H9 (cell line): ENCODE results near the gene CTNS. TPM values are rescaled to one million over a fixed set of nuclear protein-coding genes. Genes with fewer than 3 reads are reported as not detected.

ENCODE experiments used
- DNase-seq: peaks from one replicate; pipeline ENCODE4 v3.0.0-alpha.2; 2017
- H2AFZ ChIP-seq: one replicate; pipeline ENCODE4 v1.6.1; 2013; ENCODE audit warnings: mild to moderate bottlenecking, low read length, control low read depth, moderate library complexity
- H2AK5ac ChIP-seq: 2 replicates; pipeline ENCODE4 v1.6.1; 2013; ENCODE audit warnings: low read length, control low read depth, mixed read lengths; ENCODE audit not compliant: insufficient read length
- H2BK120ac ChIP-seq: one replicate; pipeline ENCODE4 v1.6.1; 2013; ENCODE audit warnings: low read depth, mild to moderate bottlenecking, low read length, control low read depth, inconsistent platforms; ENCODE audit not compliant: poor library complexity, severe bottlenecking
- H2BK12ac ChIP-seq: 2 replicates; pipeline ENCODE4 v1.6.1; 2013; ENCODE audit warnings: low read length, control low read depth, mixed read lengths, low read depth; ENCODE audit not compliant: insufficient read length
- H2BK15ac ChIP-seq: 2 replicates; pipeline ENCODE4 v1.6.1; 2013; ENCODE audit warnings: low read depth, low read length, control low read depth
- H2BK20ac ChIP-seq: one replicate; pipeline ENCODE4 v1.6.1; 2013; ENCODE audit warnings: low read depth, mild to moderate bottlenecking, low read length, control low read depth, inconsistent platforms; ENCODE audit not compliant: poor library complexity, severe bottlenecking
- H2BK5ac ChIP-seq: 2 replicates; pipeline ENCODE4 v1.6.1; 2013; ENCODE audit warnings: low read length, control low read depth, mixed read lengths; ENCODE audit not compliant: insufficient read length
- H3K14ac ChIP-seq: 2 replicates; pipeline ENCODE4 v1.6.1; 2013; ENCODE audit warnings: low read length, control low read depth; ENCODE audit not compliant: insufficient read depth
- H3K18ac ChIP-seq: 2 replicates; pipeline ENCODE4 v1.6.1; 2013; ENCODE audit warnings: low read depth, mild to moderate bottlenecking, mixed read lengths, low read length, control low read depth; ENCODE audit not compliant: insufficient read length
- H3K23ac ChIP-seq: 2 replicates; pipeline ENCODE4 v1.6.1; 2013; ENCODE audit warnings: low read length, control low read depth, mixed read lengths, low read depth; ENCODE audit not compliant: insufficient read length
- H3K23me2 ChIP-seq: 2 replicates; pipeline ENCODE4 v1.6.1; 2013; ENCODE audit warnings: low read depth, mild to moderate bottlenecking, mixed read lengths, low read length, control low read depth; ENCODE audit not compliant: insufficient read length, poor library complexity, severe bottlenecking
- H3K27ac ChIP-seq: 2 replicates; pipeline ENCODE4 v1.5.1; 2013; ENCODE audit warnings: low read length, control low read depth, mixed read lengths, low read depth; ENCODE audit not compliant: insufficient read length
- H3K27me3 ChIP-seq: 2 replicates; pipeline ENCODE4 v1.6.1; 2013; ENCODE audit warnings: low read length, control low read depth, inconsistent platforms; ENCODE audit not compliant: insufficient read depth
- H3K4ac ChIP-seq: 2 replicates; pipeline ENCODE4 v1.6.1; 2013; ENCODE audit warnings: low read depth, mild to moderate bottlenecking, control low read depth, inconsistent platforms, low read length, moderate library complexity
- H3K4me1 ChIP-seq: 2 replicates; pipeline ENCODE4 v1.6.1; 2013; ENCODE audit warnings: low read length, control low read depth, inconsistent platforms; ENCODE audit not compliant: insufficient read depth
- H3K4me2 ChIP-seq: 2 replicates; pipeline ENCODE4 v1.6.1; 2013; ENCODE audit warnings: low read length, control low read depth, mixed read lengths; ENCODE audit not compliant: insufficient read length, insufficient read depth
- H3K56ac ChIP-seq: 2 replicates; pipeline ENCODE4 v1.6.1; 2013; ENCODE audit warnings: low read depth, mild to moderate bottlenecking, mixed read lengths, low read length, control low read depth; ENCODE audit not compliant: insufficient read length
- H3K79me1 ChIP-seq: 2 replicates; pipeline ENCODE4 v1.6.1; 2013; ENCODE audit warnings: low read depth, mild to moderate bottlenecking, moderate library complexity, low read length, control low read depth, inconsistent platforms; ENCODE audit not compliant: insufficient read depth, poor library complexity, severe bottlenecking
- H3K79me2 ChIP-seq: 2 replicates; pipeline ENCODE4 v1.6.1; 2013; ENCODE audit warnings: low read length, control low read depth, inconsistent platforms; ENCODE audit not compliant: insufficient read depth
- H3K9ac ChIP-seq: 2 replicates; pipeline ENCODE4 v1.6.1; 2013; ENCODE audit warnings: low read length, control low read depth, mixed read lengths; ENCODE audit not compliant: insufficient read length; ENCODE audit errors: extremely low read depth
- H3K9me3 ChIP-seq: one replicate; pipeline ENCODE4 v1.6.1; 2013; ENCODE audit warnings: low read depth, low read length, inconsistent platforms; ENCODE audit not compliant: control insufficient read depth
- H3T11ph ChIP-seq: one replicate; pipeline ENCODE4 v1.6.1; 2013; ENCODE audit warnings: mild to moderate bottlenecking, low read length, control low read depth, inconsistent platforms
- H4K20me1 ChIP-seq: one replicate; pipeline ENCODE4 v1.6.1; 2013; ENCODE audit not compliant: control insufficient read depth, insufficient read length, insufficient read depth
- H4K5ac ChIP-seq: 2 replicates; pipeline ENCODE4 v1.6.1; 2013; ENCODE audit warnings: low read depth, mild to moderate bottlenecking, mixed read lengths, low read length, control low read depth; ENCODE audit not compliant: insufficient read length
- H4K8ac ChIP-seq: replicated peaks from 2 replicates; pipeline ENCODE4 v1.6.1; 2013; ENCODE audit warnings: low read length, control low read depth, mixed read lengths, low read depth; ENCODE audit not compliant: insufficient read length
- H4K91ac ChIP-seq: 2 replicates; pipeline ENCODE4 v1.6.1; 2013; ENCODE audit warnings: low read depth, mild to moderate bottlenecking, moderate library complexity, mixed read lengths, low read length, control low read depth; ENCODE audit not compliant: insufficient read length
- H3K27ac Mint-ChIP-seq, 3 experiments: 2 replicates in 2 of 3; 3 replicates in 1 of 3; pipeline ENCODE4 v1.8.0; 2020 to 2021; ENCODE audit warnings: mixed read lengths in 3 of 3, mild to moderate bottlenecking in 1 of 3, moderate library complexity in 1 of 3
- H3K27me3 Mint-ChIP-seq: 2 replicates; pipeline ENCODE4 v1.8.0; 2021; ENCODE audit warnings: low read depth, mild to moderate bottlenecking, moderate library complexity, mixed read lengths
- H3K36me3 Mint-ChIP-seq, 3 experiments: 2 replicates in 2 of 3; 3 replicates in 1 of 3; pipeline ENCODE4 v1.8.0; 2020 to 2021; ENCODE audit warnings: low read depth in 3 of 3, mixed read lengths in 3 of 3; ENCODE audit not compliant: insufficient read depth in 1 of 3
- H3K4me1 Mint-ChIP-seq, 2 experiments: 2 replicates each; pipeline ENCODE4 v1.8.0; 2020; ENCODE audit warnings: mixed read lengths in 2 of 2
- H3K4me3 Mint-ChIP-seq, 2 experiments: 2 replicates in 1 of 2; 3 replicates in 1 of 2; pipeline ENCODE4 v1.8.0; 2020 to 2021; ENCODE audit warnings: mild to moderate bottlenecking in 2 of 2, mixed read lengths in 2 of 2, moderate library complexity in 1 of 2
- H3K9me3 Mint-ChIP-seq, 2 experiments: 2 replicates in 1 of 2; 3 replicates in 1 of 2; pipeline ENCODE4 v1.8.0; 2020; ENCODE audit warnings: mild to moderate bottlenecking in 2 of 2, mixed read lengths in 2 of 2, moderate library complexity in 1 of 2
- CTCF ChIP-seq: fragments of 200-600 bp; sonication (generic); conservative IDR thresholded peaks from 3 replicates; pipeline ENCODE4 v1.8.0; 2021; ENCODE audit warnings: antibody characterized with exemption, mild to moderate bottlenecking
- WGBS: extraction: QIAGEN DNeasy Blood & Tissue Kit; methylation state at CpG from one replicate; pipeline ENCODE4 v1.1.7; 2013; ENCODE audit warnings: missing lambda C conversion rate, low lambda C conversion rate, mixed read lengths; ENCODE audit not compliant: insufficient read length; ENCODE audit errors: extremely low coverage; 5-methylcytosine and 5-hydroxymethylcytosine counted together
- total RNA-seq: library from RNA; stranded (reverse); gene quantifications from 2 replicates; pipeline ENCODE4 v1.2.1, GENCODE V29; 2021

CTNS gene
- total RNA-seq, 1 experiment from 2014 or later = 12.8 TPM

- H3K27me3 Mint-ChIP-seq = peaks cover 4% of the 10 kb centered on the region; the same call in 1 of the 2 replicates
- H3K4me1 Mint-ChIP-seq = peaks cover 11 to 19% of the 10 kb centered on the region in 2 experiments
- Histone ChIP-seq H3K56ac (no peak overlapping the region), H3K79me1 (no peaks in the 10 kb centered on the region), H2BK12ac (no peak overlapping the region), H3K23me2 (no peaks in the 10 kb centered on the region), H2AFZ (no peak overlapping the region), H3K79me2 (no peaks in the 10 kb centered on the region), H3K23ac (no peak overlapping the region), H2BK15ac (no peak overlapping the region), H3K4me1 (no peaks in the 10 kb centered on the region), H3K9me3 (no peaks in the 10 kb centered on the region), H4K5ac (no peak overlapping the region), H3K27ac (no peak overlapping the region), H4K20me1 (no peaks in the 10 kb centered on the region), H2BK5ac (no peak overlapping the region), H3K9ac (no peak overlapping the region), H4K91ac (no peak overlapping the region), H4K8ac (no peak overlapping the region), H3K4ac (no peak overlapping the region), H2BK20ac (no peak overlapping the region), H2BK120ac (no peak overlapping the region), H3K14ac (no peak overlapping the region; the same call in 1 of the 2 replicates), H3K4me2 (no peak overlapping the region), H3K27me3 (no peaks in the 10 kb centered on the region), H3K18ac (no peak overlapping the region), H2AK5ac (no peak overlapping the region), H3T11ph (no peak overlapping the region)
- no peak overlapping the region for H3K4me3 Mint-ChIP-seq
- H3K9me3 Mint-ChIP-seq = no peaks in the 10 kb centered on the region
- WGBS = no CpG with 5 or more reads among the region's 27 CpGs
- no peak for DNase-seq
- no peaks in the 10 kb centered on the region; a peak in 1 of 7 replicates for H3K36me3 Mint-ChIP-seq
- no peak overlapping the region for H3K27ac Mint-ChIP-seq
- no peak for TF ChIP-seq CTCF
Measured at GRCh38 chr17:3678821-3679530, 42.4 kb downstream of the CTNS start.
